T-helper 1 cell treated with Interleukin-12 subunit alpha and Interleukin-12 subunit beta and Interleukin-4 antibody, amounts not matched to agents 30 μg/mL and 1 μg/mL, for 36 hours (primary cell): ENCODE results near the gene KRT75.
"Not testable (repeated sequence)": the region's sequence is repeated elsewhere in the genome, so short reads cannot be mapped to it uniquely, and the experiment has no call there.

Experiments
- H3K27ac Mint-ChIP-seq: one replicate; pipeline ENCODE4 v1.8.0; 2021; ENCODE audit warnings: mild to moderate bottlenecking, mixed read lengths
- H3K27me3 Mint-ChIP-seq: one replicate; pipeline ENCODE4 v1.8.0; 2021; ENCODE audit warnings: low read depth, mixed read lengths
- H3K36me3 Mint-ChIP-seq: one replicate; pipeline ENCODE4 v1.8.0; 2021; ENCODE audit warnings: low read depth, mixed read lengths
- H3K4me1 Mint-ChIP-seq: one replicate; pipeline ENCODE4 v1.8.0; 2021; ENCODE audit warnings: low read depth, mixed read lengths
- H3K4me3 Mint-ChIP-seq: one replicate; pipeline ENCODE4 v1.8.0; 2021; ENCODE audit warnings: mild to moderate bottlenecking, moderate library complexity, mixed read lengths
- H3K9me3 Mint-ChIP-seq: one replicate; pipeline ENCODE4 v1.8.0; 2021; ENCODE audit warnings: mixed read lengths

The KRT75 gene

DNA sequence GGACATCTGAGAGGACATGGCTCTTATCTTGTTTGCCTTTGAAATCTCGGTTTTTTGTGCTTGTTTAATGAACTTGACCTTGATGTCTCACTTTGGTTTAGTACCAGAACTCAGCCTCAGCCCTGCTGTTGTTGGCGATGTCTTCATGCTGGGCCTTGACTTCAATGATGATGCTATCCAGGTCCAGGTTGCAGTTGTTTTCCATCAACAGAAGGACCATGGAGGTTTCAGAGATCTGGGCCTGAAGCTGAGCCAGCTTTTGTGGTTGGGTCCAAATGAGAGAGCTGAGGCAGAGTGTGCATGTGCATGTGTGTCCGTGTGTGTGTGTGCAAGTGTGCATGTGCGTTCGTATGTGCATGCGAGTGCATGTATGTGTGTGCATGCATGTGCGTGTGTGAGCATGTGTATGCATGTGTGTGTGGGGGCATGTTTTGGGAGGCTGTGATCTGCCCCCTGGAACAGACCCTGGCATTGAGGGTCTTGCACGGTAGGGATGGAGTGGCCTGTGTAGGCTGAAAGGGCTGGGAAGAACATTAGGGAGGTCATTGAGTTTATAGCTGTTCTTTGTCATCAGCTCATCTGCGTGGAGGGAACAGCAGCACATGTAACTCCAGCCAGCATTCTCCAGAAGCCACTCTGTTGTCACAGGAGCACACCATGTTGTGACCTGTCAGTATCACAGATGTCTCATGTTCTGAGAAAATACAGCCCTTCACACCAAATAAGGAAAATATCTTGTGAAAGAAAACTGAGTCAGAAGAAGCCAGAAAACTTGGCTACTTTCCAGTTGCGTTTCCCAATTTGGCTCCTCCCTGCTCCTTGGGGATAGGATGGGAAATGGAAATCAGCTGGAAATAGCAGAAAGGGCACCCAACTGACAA, 18.1 kb downstream of the KRT75 start:
- Mint-ChIP-seq H3K27me3 (no peaks in the 10 kb centered on the region), H3K27ac (no peak overlapping the region), H3K4me3 (no peak overlapping the region), H3K9me3 (no peaks in the 10 kb centered on the region), H3K36me3 (no peaks in the 10 kb centered on the region), H3K4me1 (no peaks in the 10 kb centered on the region)

DNA sequence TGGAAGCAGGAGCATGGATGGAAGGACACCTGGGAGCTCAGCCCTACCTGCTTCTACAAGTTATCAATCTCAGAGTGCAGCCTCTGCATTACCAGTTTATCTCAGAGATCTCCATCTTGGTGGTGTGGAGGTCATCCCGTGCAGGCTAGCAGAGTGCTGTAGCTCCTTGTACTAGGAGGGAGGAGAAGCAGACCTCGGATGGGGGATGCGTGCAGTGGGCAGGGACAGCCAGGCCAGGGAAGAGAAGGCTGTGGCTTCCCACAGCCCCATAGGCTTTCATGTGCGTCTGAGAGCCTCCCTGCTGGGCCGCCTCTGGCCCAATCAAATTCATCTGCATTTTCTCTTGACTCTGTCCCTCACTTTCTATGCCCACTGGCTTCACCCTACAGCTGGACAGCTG, 19.2 kb downstream of the KRT75 start:
- no peaks in the 10 kb centered on the region for H3K4me1 Mint-ChIP-seq
- no peak overlapping the region for H3K4me3 Mint-ChIP-seq
- no peak overlapping the region for H3K27ac Mint-ChIP-seq
- no peaks in the 10 kb centered on the region for H3K9me3 Mint-ChIP-seq
- H3K27me3 Mint-ChIP-seq, result no peaks in the 10 kb centered on the region
- H3K36me3 Mint-ChIP-seq, result no peaks in the 10 kb centered on the region

DNA sequence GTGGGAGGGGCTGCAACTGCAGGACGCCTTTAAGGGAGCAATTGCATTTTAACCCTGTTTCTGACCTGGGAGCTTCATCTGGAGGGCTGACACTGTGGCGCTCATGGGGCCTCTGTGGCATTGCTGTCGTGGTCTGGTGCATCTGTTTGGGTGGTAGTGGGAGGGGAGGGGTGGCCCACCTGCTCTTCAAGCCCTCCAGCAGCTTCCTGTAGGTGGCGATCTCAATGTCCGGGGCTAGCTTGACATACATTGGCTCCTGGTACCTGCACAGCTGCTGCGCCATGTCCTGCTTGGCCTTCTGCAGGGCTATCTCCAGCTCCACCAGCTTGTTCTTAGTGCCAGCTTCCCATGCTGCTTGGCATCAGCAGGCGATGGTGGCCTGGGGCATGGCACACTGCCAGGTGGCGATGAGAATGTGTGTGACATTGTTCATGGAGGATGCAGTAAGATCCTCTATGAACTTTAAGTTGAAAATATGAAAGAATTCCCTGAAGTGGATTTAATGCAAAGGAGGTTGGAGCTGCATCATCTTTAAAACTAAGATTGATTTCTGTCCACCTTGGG, 20.3 kb downstream of the KRT75 start:
- no peaks in the 10 kb centered on the region for H3K4me1 Mint-ChIP-seq
- no peaks in the 10 kb centered on the region for H3K27me3 Mint-ChIP-seq
- no peaks in the 10 kb centered on the region for H3K9me3 Mint-ChIP-seq
- H3K36me3 Mint-ChIP-seq, result no peaks in the 10 kb centered on the region
- H3K4me3 Mint-ChIP-seq, result no peak overlapping the region
- H3K27ac Mint-ChIP-seq, result no peak overlapping the region

DNA sequence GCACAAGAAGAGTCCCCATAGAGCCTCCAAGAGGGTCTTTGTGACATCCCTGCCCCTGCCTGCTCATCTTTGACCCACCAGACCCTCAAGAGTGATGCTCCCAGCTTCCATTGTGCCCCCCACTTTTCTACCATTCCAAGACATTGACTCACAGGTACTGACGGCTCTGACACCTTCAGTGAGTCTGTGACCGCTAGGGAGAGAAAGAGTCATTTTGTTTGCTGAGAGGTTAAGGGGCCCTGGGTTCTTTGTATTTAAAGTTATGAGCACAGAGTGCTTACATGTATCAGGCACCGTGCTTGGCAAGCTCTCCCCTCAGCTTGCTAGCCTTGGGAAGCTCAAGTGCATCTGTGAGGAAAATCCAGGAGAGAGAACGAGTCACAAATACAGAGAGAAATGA, 21.0 kb downstream of the KRT75 start:
- Mint-ChIP-seq H3K4me1 (no peaks in the 10 kb centered on the region), H3K27ac (no peak overlapping the region), H3K36me3 (no peaks in the 10 kb centered on the region), H3K9me3 (no peaks in the 10 kb centered on the region), H3K4me3 (no peak overlapping the region), H3K27me3 (no peaks in the 10 kb centered on the region)

GRCh38 chr12:52411815-52412214, 22.4 kb downstream of the KRT75 start:
- Mint-ChIP-seq H3K4me1 (no peaks in the 10 kb centered on the region), H3K4me3 (no peak overlapping the region), H3K27me3 (no peaks in the 10 kb centered on the region), H3K9me3 (no peaks in the 10 kb centered on the region), H3K36me3 (no peaks in the 10 kb centered on the region), H3K27ac (no peak overlapping the region)

DNA sequence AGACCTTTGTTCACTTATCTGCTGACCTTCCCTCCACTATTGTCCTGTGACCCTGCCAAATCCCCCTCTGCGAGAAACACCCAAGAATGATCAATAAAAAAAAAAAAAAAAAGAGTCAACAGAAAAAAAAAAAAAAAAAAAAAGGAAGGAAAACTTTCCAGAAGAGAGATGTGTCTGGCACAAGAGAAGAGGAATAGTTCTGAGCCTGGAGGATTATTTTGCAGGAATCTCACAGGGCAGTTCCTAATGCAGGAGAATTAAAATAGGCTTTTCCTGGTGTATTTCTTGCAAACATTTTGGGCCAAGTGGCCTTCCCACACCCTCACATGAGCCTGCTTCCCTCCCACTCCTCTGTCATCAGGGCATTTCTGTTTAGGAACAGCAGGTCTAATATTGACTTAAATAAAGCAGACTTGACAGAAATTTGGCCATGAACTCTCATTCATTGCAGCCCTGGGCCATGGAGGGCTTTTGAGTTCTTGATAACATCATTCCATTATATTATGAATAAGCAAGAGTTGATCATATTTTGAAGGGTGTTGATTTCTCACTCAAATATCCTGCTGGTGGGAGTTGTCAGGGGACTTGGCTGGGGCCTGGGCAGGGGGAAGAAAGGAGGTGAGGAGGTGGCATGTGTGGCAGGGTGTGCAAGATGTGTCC, 23.5 kb downstream of the KRT75 start:
- H3K4me3 Mint-ChIP-seq, H3K9me3 Mint-ChIP-seq, H3K27me3 Mint-ChIP-seq, H3K4me1 Mint-ChIP-seq, H3K27ac Mint-ChIP-seq, H3K36me3 Mint-ChIP-seq: not testable (repeated sequence)

- Mint-ChIP-seq H3K27ac (no peak overlapping the region), H3K4me1 (no peaks in the 10 kb centered on the region)
These were observed 26.3 kb downstream of the KRT75 start for GRCh38 chr12:52407918-52408317.

GRCh38 chr12:52405922-52406385, 28.2 kb downstream of the KRT75 start, which contains the start of gene KRT82:
KRT82 (minus strand) TSS chr12:52406335; CDS start chr12:52406277, 58 bp downstream.
- H3K27me3 Mint-ChIP-seq, result no peaks in the 10 kb centered on the region
- no peak within 1 kb of the TSS for H3K27ac Mint-ChIP-seq
- no peaks in the 10 kb centered on the region for H3K9me3 Mint-ChIP-seq
- no peaks in the 10 kb centered on the region for H3K36me3 Mint-ChIP-seq
- no peak within 1 kb of the TSS for H3K4me3 Mint-ChIP-seq
- H3K4me1 Mint-ChIP-seq, result no peaks in the 10 kb centered on the region

More at GRCh38 chr12:52407918-52408317, 26.3 kb downstream of the KRT75 start:
- no peak overlapping the region for H3K4me3 Mint-ChIP-seq
- no peaks in the 10 kb centered on the region for H3K27me3 Mint-ChIP-seq
- no peaks in the 10 kb centered on the region for H3K36me3 Mint-ChIP-seq
- no peaks in the 10 kb centered on the region for H3K9me3 Mint-ChIP-seq

DNA sequence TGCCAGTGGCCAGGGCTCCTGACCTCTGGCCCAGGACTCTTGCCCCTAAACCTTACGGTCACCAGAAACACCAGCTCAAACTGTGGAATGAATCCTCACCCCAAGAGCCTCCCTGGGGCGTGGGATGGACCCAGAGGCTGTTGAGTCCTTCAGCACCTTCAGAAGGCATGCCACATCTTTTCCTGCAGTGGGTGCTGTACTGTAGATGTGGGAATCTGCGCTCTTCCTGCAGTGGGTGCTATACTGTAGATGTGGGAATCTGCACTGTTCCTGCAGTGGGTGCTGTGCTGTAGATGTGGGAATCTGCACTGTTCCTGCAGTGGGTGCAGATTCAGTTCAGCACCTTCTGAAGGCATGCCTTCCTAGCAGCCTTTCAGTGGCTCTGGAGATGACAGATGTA, 29.2 kb downstream of the KRT75 start:
- H3K27ac Mint-ChIP-seq, result no peak overlapping the region
- H3K36me3 Mint-ChIP-seq, result no peaks in the 10 kb centered on the region
- no peak overlapping the region for H3K4me3 Mint-ChIP-seq
- no peaks in the 10 kb centered on the region for H3K9me3 Mint-ChIP-seq
- H3K27me3 Mint-ChIP-seq, result no peaks in the 10 kb centered on the region
- no peaks in the 10 kb centered on the region for H3K4me1 Mint-ChIP-seq

DNA sequence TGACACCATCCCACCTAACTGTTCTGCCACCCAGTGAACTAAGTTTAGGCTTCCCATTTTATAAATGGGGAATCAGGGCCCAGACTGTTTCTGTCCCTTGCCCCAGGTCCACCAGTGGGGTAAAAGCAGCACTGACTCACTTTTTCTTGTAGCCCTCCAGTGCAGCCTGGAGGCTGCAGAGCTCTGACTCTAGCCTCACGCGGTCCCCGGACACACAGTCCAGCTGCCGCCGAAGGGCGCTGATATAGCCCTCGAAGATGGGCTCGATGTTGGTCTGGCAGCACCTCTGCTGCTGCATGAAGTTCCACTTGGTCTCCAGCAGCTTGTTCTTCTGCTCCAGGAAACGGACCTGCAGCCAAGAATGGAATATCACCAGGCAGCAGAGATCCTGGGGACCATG, 30.6 kb downstream of the KRT75 start:
- Mint-ChIP-seq H3K27me3 (peaks cover 4% of the 10 kb centered on the region), H3K27ac (no peak overlapping the region), H3K36me3 (no peaks in the 10 kb centered on the region), H3K9me3 (no peaks in the 10 kb centered on the region), H3K4me3 (no peak overlapping the region), H3K4me1 (no peaks in the 10 kb centered on the region)

GRCh38 chr12:52402873-52403540, 31.2 kb downstream of the KRT75 start:
- Mint-ChIP-seq H3K27ac (no peak overlapping the region), H3K4me1 (no peaks in the 10 kb centered on the region), H3K9me3 (no peaks in the 10 kb centered on the region), H3K4me3 (no peak overlapping the region), H3K36me3 (no peaks in the 10 kb centered on the region), H3K27me3 (peaks cover 4% of the 10 kb centered on the region)

- Mint-ChIP-seq H3K9me3 (no peaks in the 10 kb centered on the region), H3K4me3 (no peak overlapping the region), H3K4me1 (no peaks in the 10 kb centered on the region), H3K27me3 (peaks cover 5% of the 10 kb centered on the region), H3K36me3 (no peaks in the 10 kb centered on the region), H3K27ac (no peak overlapping the region)
These were observed 31.8 kb downstream of the KRT75 start for GRCh38 chr12:52402377-52402776.

DNA sequence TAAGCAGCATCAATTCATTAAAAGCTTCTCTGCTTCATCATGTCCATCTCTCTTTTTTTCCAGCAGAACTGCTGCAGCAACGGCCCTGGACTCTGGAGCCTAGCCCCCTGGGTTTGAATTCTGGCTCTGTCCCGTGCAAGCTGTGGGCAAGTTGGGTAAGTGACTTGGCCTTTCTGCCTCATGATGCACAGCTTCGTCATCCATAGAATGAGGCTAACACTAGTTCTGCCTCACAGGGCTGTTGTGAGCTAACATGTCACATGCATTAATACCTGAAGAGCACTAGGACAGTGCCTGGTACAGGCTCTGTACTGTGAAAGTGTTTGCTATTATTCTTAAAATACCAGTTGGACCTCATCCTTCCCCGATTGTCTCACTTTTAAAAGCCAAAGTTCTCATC, 32.2 kb downstream of the KRT75 start:
- H3K36me3 Mint-ChIP-seq, result no peaks in the 10 kb centered on the region
- peaks cover 9% of the 10 kb centered on the region for H3K27me3 Mint-ChIP-seq
- H3K9me3 Mint-ChIP-seq, result no peaks in the 10 kb centered on the region
- no peaks in the 10 kb centered on the region for H3K4me1 Mint-ChIP-seq
- H3K4me3 Mint-ChIP-seq, result no peak overlapping the region
- no peak overlapping the region for H3K27ac Mint-ChIP-seq

- no peaks in the 10 kb centered on the region for H3K4me1 Mint-ChIP-seq
- no peaks in the 10 kb centered on the region for H3K9me3 Mint-ChIP-seq
- H3K27ac Mint-ChIP-seq, result no peak overlapping the region
- no peak overlapping the region for H3K4me3 Mint-ChIP-seq
- H3K27me3 Mint-ChIP-seq, result peaks cover 10% of the 10 kb centered on the region
- no peaks in the 10 kb centered on the region for H3K36me3 Mint-ChIP-seq
These were observed 32.6 kb downstream of the KRT75 start for GRCh38 chr12:52401526-52401925.
